ENCODE measurements around the gene UBR4.
A peak's percentile ranks its signal among the peaks of the same experiment; 100 is the strongest.
"Not testable (repeated sequence)": the region's sequence is repeated elsewhere in the genome, so short reads cannot be mapped to it uniquely, and the experiment has no call there.

Gene UBR4

GRCh38 chr1:19199969-19200604 lies 10.0 kb downstream of the UBR4 start:
- intact Hi-C loops (cut with DNase I): no loop called here
- DNase-seq: peak in 1 of 42 donors; percentile 6

GRCh38 chr1:19199329-19199968 lies 10.6 kb downstream of the UBR4 start:
- intact Hi-C loops (cut with DNase I): no loop called here
- no peak for DNase-seq

- DNase-seq: no peak
- intact Hi-C loops (cut with DNase I): no loop called here
Measured at GRCh38 chr1:19198820-19199219, 11.2 kb downstream of the UBR4 start.

GRCh38 chr1:19197845-19198244 lies 12.2 kb downstream of the UBR4 start:
- intact Hi-C loops (cut with DNase I): no loop called here
- DNase-seq: no peak

- DNase-seq: no peak
- intact Hi-C loops (cut with DNase I): no loop called here
Measured at GRCh38 chr1:19196331-19196730, 13.7 kb downstream of the UBR4 start.

- intact Hi-C loops (cut with DNase I): no loop called here
- DNase-seq: no peak
Measured at GRCh38 chr1:19193004-19193403, 17.1 kb downstream of the UBR4 start.

GRCh38 chr1:19191811-19192210 lies 18.3 kb downstream of the UBR4 start:
- no peak for DNase-seq
- intact Hi-C loops (cut with DNase I): no loop called here

GRCh38 chr1:19190468-19190867 lies 19.6 kb downstream of the UBR4 start:
- intact Hi-C loops (cut with DNase I): no loop called here

GRCh38 chr1:19189270-19189669 lies 20.8 kb downstream of the UBR4 start:
- intact Hi-C loops (cut with DNase I): no loop called here
- no peak for DNase-seq

More at GRCh38 chr1:19190468-19190867, 19.6 kb downstream of the UBR4 start:
- no peak for DNase-seq

- intact Hi-C loops (cut with DNase I): no loop called here
- no peak for DNase-seq
Measured at GRCh38 chr1:19187852-19188251, 22.2 kb downstream of the UBR4 start.

GRCh38 chr1:19186001-19186400 lies 24.1 kb downstream of the UBR4 start:
- DNase-seq: no peak
- intact Hi-C loops (cut with DNase I): no loop called here

- DNase-seq: no peak
- intact Hi-C loops (cut with DNase I): no loop called here
Measured at GRCh38 chr1:19182223-19182622, 27.8 kb downstream of the UBR4 start.

GRCh38 chr1:19180265-19180657 lies 29.8 kb downstream of the UBR4 start:
- intact Hi-C loops (cut with DNase I); DNase-seq: not testable (repeated sequence)

- peak in 10 of 42 donors; percentile 14 to 41 (median 21) for DNase-seq
- intact Hi-C loops (cut with DNase I): no loop called here
Measured at GRCh38 chr1:19179597-19180264, 30.3 kb downstream of the UBR4 start.

- intact Hi-C loops (cut with DNase I): no loop called here
- no peak for DNase-seq
Measured at GRCh38 chr1:19178734-19179398, 31.2 kb downstream of the UBR4 start.

GRCh38 chr1:19177811-19178210 lies 32.3 kb downstream of the UBR4 start:
- intact Hi-C loops (cut with DNase I): no loop called here
- no peak for DNase-seq

- DNase-seq: no peak
- intact Hi-C loops (cut with DNase I): no loop called here
Measured at GRCh38 chr1:19169642-19170041, 40.4 kb downstream of the UBR4 start.

GRCh38 chr1:19167140-19167539 lies 42.9 kb downstream of the UBR4 start:
- intact Hi-C loops (cut with DNase I): no loop called here
- DNase-seq: no peak

GRCh38 chr1:19166066-19166465 lies 44.0 kb downstream of the UBR4 start:
- intact Hi-C loops (cut with DNase I): no loop called here
- DNase-seq: no peak

GRCh38 chr1:19165501-19165900 lies 44.6 kb downstream of the UBR4 start:
- intact Hi-C loops (cut with DNase I): no loop called here

More at GRCh38 chr1:19165501-19165900, 44.6 kb downstream of the UBR4 start:
- no peak for DNase-seq
